Hindlimb muscle (tissue), 1 donor: Measurements from ENCODE around the gene STAU1. TPM values are rescaled to one million over a fixed set of nuclear protein-coding genes. Genes with fewer than 3 reads are reported as not detected.
A peak's percentile ranks its signal among the peaks of the same experiment; 100 is the strongest.
"Not testable (repeated sequence)": the region's sequence is repeated elsewhere in the genome, so short reads cannot be mapped to it uniquely, and the experiment has no call there.

Experiments used
- DNase-seq: peaks from one replicate; pipeline ENCODE4 v3.0.0-alpha.2; 2013
- polyA plus RNA-seq: library from polyadenylated mRNA; unstranded; fragments of 120-200 nt; gene quantifications from one replicate; pipeline ENCODE4 v1.2.1, GENCODE V29; 2013; ENCODE audit not compliant: insufficient read length

STAU1 gene
- polyA plus RNA-seq, 1 donor: 52.3 TPM

DNA sequence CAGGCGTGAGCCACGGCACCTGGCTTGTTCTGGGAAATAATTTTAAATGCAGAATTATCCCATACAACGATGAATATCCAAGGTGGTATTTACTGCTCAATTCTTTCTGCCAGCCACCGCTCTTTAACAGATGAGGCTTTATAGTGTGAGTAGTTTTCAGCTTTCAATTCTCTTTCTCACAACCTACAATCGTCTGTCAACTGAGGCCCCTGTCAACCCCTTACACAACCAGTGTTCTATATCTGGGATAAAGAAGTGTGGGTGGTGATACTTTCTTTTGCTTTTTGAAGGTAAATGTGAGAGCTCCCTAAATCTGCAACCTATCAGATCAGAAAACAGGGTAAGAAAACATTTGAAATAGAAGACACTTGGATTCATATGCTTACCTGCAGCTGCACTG is 22.5 kb downstream of the STAU1 start:
- no peak for DNase-seq

DNA sequence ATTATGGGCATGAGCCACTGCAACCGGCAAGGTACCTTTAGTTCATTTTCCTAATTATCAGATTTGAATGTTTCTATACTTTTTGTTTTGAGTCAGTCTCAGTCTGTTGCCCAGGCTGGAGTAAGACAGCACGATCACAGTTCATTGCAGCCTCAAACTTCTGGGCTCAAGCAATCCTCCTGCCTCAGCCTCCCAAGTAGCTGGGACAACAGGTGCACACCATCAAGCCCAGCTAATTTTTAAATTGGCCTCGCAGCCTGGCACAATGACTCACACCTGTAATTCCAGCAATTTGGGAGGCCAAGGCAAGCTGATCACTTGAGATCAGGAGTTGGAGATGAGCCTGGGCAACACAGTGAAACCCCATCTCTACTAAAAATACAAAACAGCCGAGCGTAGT is 24.4 kb downstream of the STAU1 start:
- DNase-seq: no peak

DNA sequence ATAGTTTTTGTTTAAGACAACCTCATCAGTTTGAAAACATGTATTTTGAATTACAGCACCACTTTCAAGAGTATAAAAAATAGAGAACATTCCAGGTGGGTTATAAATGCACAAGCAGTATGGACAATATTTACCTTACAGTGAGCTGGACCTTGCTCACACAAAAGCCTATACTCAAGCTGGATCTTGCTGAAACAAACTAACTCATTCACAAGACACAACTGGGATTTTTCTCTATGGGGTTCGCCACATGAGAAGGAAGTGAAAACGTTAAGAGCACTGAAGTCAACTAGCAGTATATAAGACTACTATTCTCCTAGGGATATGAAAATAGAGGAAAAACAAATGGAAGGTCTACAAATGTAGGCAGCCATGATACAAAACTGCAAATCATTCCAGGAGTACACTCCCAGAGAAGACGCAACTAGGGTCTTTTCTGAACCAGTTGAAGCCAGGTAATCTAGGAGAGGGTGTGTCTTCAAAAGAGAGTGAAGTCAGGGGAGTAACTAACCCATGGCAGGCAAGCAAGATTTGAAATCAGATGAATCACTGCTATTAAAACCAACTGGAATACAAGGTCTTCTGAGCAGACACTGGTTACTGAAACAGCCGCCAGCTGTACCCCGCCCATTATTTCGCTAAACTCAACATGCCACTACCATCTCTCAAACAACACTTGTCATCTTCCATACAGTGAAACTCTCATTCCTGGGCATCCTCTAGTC is 26.5 kb downstream of the STAU1 start:
- no peak for DNase-seq

DNA sequence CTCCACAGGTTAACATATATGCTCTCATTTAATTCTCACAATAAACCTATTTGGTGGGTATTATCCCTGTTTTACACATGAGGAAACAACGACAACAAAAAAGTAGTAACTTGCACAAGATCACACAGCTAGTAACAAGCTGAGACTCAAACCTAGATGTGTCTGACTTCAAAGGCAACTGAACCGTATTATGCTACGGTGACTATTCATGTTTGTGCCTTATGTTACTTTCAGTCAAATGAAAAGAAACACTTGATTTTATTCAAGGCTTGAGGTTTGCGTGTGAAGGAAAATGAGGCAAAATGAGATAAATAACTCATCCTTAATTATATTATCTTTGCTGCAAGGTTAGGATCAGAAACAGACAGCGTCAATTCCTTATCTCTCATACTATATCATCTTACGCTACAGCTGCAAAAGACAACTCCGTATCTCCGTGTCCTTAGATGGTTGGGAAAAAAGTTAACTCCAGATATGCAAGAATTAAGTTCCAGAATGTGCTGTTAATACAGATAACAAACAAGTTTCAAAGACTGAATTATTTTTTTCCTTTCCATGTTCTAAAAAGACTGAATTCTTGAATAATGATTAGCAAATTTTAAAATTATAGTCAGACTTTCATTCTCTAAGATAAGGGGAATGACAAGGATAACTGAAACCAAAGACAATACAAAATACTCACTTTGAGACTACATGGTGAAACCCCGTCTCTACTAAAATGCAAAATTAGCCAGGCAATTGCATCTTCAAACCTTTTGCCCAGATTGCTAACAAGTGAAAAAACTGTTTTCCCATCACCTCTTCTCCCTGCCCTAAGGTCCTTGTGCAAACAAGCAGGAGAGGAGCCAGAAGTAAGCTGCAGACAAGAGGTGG is 27.8 kb downstream of the STAU1 start:
- no peak for DNase-seq

DNA sequence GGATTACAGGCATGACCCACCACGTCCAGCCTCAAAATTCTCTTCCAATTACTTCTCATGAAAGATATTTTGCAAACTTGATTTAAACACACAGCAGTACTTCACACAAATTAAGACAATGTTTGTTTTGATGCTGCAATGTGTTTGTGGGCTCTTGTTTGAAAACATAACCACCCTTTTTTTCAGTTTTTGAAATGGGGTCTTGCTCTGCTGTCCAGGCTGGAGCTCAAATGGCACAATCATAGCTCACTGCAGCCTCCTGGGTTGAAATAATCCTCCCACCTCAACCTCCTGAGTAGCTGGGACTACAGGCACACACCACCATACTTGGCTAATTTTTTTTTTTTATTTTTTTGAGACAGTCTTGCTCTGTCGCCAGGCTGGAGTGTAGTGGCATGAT is 31.0 kb downstream of the STAU1 start:
- DNase-seq: no peak

DNA sequence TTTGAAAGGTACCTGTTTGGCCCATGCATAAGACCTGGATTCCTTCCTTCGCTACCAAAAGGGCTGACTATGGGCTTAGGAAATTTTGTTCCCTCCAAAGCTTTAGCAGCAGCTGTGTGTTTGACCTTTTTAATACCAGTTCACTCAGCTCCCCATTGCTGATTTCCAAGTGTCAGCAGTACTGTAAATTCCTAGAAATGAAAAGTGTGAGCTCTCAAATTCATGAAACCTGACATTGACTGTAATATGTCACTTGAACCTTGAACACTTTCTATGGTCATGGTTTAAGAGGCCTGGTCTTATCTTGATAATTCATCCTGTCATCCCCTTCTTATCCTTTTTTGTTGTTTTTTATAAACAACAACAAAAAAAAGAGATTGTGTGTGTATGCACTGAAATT is 31.7 kb downstream of the STAU1 start:
- no peak for DNase-seq

GRCh38 chr20:49151436-49151835 is 36.7 kb downstream of the STAU1 start:
- DNase-seq: no peak

DNA sequence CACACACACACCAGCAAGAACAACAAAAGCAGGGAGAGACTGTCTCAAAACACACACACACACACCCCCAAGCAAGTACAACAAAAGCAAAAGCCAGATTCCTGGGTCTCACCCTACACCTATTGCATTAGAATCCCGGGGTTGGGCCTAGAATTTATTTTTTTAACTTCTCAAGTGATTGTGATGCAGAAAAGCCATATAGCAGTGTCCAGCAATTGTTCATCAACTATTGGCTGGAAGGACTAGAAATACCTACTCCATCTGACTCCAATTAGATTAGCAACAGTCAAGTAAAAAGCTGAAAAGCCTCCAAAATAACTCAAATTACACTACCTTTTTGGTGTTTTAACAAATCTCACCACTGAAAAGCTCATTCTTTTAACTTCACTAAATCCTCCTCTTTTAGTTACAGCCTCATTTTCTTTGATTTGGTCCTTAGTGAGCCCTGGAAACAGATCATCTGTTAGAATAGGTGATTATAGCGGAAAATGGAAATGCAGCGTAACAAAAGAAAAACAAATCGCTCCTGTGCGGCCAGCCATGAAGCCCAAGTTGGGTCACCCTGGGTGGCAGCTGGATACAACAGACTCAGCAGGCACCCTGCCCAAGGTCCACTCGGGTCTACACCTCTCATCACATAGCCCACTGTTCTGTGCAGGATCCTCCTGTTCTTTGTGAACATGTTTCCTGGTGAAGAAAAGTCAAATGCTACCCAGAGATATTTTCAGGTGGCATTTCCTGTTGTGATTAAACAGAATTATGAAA is 38.7 kb downstream of the STAU1 start:
- no peak for DNase-seq

DNA sequence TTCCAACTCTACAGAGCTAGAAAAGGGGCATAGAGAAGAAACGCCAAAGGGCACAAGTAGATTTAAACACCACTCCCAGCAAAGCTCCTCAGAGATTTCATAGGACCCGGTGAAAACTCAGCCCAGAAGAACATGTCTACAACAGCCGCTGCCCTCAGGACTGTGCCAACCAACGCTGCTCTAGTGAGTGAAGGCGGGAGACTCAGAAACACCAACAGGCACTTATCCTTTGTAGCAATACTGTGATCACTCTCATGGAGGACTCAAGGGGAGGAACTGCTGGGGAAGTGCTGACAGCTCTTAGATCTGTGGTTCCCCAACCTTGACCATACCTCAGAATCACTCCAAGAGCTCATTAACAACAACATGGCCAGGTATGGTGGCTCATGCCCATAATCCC is 39.5 kb downstream of the STAU1 start:
- DNase-seq: no peak

- no peak for DNase-seq
Observed at GRCh38 chr20:49147296-49147695, 40.8 kb downstream of the STAU1 start.

- DNase-seq: no peak
Observed at GRCh38 chr20:49146442-49147225, 41.5 kb downstream of the STAU1 start.

DNA sequence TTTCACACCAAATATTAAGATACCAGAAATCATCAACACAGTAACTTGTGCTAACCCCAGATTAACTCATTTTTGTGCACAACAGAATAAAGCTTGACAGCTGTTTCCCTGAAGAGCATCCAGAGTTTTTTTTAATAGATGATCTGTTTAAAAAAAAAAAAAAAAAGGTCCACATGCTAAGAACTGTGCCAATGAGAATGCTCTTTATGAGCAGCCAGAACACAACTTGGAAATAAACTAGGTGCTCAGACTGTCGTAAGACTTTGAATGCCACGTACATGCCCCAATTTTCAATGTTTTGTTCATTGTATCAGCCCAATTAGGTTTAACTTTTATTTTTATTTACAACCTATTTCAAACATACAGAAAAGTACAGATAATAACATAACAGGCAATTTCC is 47.3 kb downstream of the STAU1 start:
- DNase-seq: no peak

DNA sequence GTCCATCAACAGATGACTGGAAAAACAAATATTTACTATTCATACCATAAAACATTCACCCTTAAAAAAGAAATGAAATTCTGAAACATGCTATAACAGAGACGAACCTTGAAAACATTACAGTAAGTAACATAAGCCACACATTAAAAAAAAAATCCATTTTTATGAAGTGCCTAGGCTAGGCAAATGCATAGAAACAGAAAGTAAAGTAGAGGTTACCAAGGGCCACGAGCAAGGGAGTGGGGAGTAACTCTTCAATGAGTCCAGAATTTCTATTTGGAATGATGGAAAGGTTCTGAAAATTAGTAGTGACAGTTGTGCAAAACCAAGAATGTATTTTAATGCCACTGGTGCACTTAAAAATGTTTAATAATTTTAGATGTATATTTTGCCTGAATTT is 47.7 kb downstream of the STAU1 start:
- DNase-seq: no peak

GRCh38 chr20:49138431-49138830 is 49.7 kb downstream of the STAU1 start:
- no peak for DNase-seq

- DNase-seq: no peak
Observed at GRCh38 chr20:49136817-49137571, 51.1 kb downstream of the STAU1 start.

DNA sequence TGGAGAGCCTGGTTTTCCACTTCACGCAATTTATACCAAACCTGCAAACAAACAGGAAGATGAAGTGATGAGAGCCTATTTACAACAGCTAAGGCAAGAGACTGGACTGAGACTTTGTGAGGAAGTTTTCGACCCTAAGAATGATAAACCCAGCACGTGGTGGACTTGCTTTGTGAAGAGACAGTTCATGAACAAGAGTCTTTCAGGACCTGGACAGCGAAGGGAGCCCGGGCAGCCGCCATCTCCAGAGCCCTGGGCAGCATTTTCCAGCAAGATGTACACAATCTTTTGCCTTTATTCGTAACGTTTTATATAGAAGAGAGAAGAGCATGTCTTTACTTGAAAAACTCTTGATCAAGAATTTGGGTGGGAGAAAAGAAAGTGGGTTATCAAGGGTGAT is 53.3 kb downstream of the STAU1 start:
- not testable (repeated sequence) for DNase-seq

- DNase-seq: no peak
Observed at GRCh38 chr20:49133571-49133970, 54.6 kb downstream of the STAU1 start.

DNA sequence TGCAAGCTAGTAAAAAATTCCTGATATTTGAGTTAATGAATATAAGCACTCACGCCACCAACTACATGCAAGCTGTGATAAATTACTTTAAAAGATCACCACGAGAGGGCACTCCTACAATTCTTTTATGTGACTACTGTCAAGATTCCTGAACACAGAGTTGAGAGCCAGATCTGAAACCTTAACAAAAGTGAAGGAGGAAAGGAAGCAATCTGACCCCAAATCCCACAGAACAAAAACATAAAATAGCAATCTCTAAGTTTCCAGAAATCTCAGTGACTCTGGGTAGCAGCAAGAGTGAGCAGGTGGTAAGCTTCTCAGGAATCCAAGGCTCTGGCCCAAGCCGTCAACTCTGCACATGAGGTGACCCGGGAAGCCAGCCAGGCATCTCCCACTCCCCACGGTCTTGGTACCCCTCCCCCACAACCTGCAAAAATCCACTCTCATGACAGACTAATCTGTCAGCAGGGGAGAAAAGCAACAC is 55.1 kb downstream of the STAU1 start:
- peak; percentile 66 for DNase-seq

DNA sequence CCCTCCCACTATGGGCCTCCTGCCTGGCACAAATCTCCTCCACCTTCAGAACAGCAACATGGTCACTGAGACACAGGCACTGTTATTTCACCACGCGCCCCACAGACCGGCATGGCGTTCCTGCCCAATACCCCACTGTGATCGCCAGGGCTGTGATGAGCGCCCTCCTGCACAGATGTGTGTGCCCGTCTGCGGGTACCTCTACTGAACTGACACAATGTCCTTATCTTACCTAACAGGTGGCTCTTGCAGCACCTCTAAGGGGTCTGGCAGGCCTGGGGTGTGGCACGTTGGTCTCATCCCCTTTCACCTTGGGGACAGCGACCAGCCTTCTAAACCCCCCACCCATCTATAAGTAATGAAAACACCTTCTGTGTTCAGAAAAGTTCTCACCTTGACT is 64.2 kb downstream of the STAU1 start:
- no peak for DNase-seq

GRCh38 chr20:49122920-49123319 is 65.2 kb downstream of the STAU1 start:
- no peak for DNase-seq

DNA sequence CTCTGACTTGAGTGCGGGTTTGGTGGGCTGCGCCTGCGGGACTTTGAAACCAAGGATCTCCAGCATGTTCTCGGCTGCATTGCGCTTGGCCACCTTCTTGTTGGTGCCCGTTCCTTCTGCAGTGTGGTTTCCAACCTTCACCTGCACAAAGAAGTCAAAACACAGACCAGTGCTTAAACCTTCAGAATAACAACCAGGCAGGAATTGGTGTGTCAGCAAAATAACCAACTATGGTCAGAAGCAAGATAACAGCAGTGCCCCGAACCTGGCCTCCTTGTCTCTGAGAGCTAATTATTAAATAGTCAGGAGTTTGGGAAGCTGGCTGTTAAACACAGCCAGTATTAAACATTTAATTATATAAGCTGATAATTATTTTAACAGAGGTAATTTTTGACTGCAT is 68.1 kb downstream of the STAU1 start:
- no peak for DNase-seq

- DNase-seq: no peak
Observed at GRCh38 chr20:49118307-49118706, 69.8 kb downstream of the STAU1 start.
